Sigmoid colon (tissue), 7 donors: ENCODE results near the gene TPM4. TPM values are rescaled to one million over a fixed set of nuclear protein-coding genes. Genes with fewer than 3 reads are reported as not detected.

Experiments used
- DNase-seq: peaks from one replicate; pipeline ENCODE4 v3.0.0-alpha.2; 2019
- H3K27ac ChIP-seq, 4 donors: fragments of 200-600 bp; sonication (generic); one replicate each; pipeline ENCODE4 v1.5.1; 2016 to 2019; ENCODE audit warnings: mild to moderate bottlenecking in 1 of 4
- H3K27me3 ChIP-seq, 3 donors: fragments of 200-600 bp; sonication (generic); one replicate each; pipeline ENCODE4 v1.5.1; 2019; ENCODE audit warnings: mild to moderate bottlenecking in 1 of 3
- H3K36me3 ChIP-seq, 4 donors: fragments of 200-600 bp; sonication (generic); one replicate each; pipeline ENCODE4 v1.5.1; 2016 to 2019
- H3K4me1 ChIP-seq, 4 donors: fragments of 200-600 bp; sonication (generic); one replicate each; pipeline ENCODE4 v1.5.1; 2017 to 2019
- H3K4me3 ChIP-seq, 4 donors: fragments of 200-600 bp; sonication (generic); one replicate each; pipeline ENCODE4 v1.5.1; 2017 to 2019; ENCODE audit warnings: mild to moderate bottlenecking in 2 of 4, moderate library complexity in 1 of 4
- H3K9me3 ChIP-seq, 4 donors: fragments of 200-600 bp in 3 of 4; sonication (generic) in 3 of 4; one replicate each; pipeline versions ENCODE4 v1.5.1 to v1.6.1; 2013 to 2019
- CTCF ChIP-seq, 4 experiments: fragments of 450-650 bp in 3 of 4; fragments of 200-600 bp in 1 of 4; IDR thresholded peaks; one replicate each; pipeline ENCODE4 v1.5.1; 2016 to 2019; ENCODE audit warnings: antibody characterized with exemption in 4 of 4, mild to moderate bottlenecking in 3 of 4, moderate library complexity in 2 of 4
- EP300 ChIP-seq, 4 donors: sonication (generic); formaldehyde crosslinking; IDR thresholded peaks; one replicate each; pipeline ENCODE4 v1.6.1; 2017; ENCODE audit warnings: antibody characterized with exemption in 4 of 4
- POLR2A ChIP-seq, 2 donors: fragments of 450-650 bp; IDR thresholded peaks; one replicate each; pipeline ENCODE4 v1.6.1; 2016; ENCODE audit warnings: antibody characterized with exemption in 2 of 2, mild to moderate bottlenecking in 2 of 2, moderate library complexity in 2 of 2
- POLR2AphosphoS5 ChIP-seq, 4 donors: sonication (generic); formaldehyde crosslinking; IDR thresholded peaks; one replicate each; pipeline ENCODE4 v1.6.1; 2017; ENCODE audit warnings: antibody characterized with exemption in 4 of 4
- WGBS, 2 donors: extraction: QIAGEN DNeasy Blood & Tissue Kit; methylation state at CpG; one replicate each; pipeline ENCODE4 v1.1.7; 2013; 5-methylcytosine and 5-hydroxymethylcytosine counted together
- intact Hi-C: fragments of 100-400 bp; cut with DNase I; formaldehyde crosslinking; loops from one replicate; pipeline ENCODE4 v1.15.1; 2023
- polyA plus RNA-seq, 3 donors: library from polyadenylated mRNA; stranded (reverse); fragments of 200-250 nt; gene quantifications; one replicate each; pipeline ENCODE4 v1.2.3, GENCODE V29; 2013
- total RNA-seq, 4 donors: library from RNA; depleted of rRNA; stranded (reverse); fragments of >200 nt; gene quantifications; one replicate each; pipeline ENCODE4 v1.1.0, GENCODE V29; 2016
- donor health status: healthy with polysubstance abuse.
- donor health status: Bipolar disorder and iron deficiency.
- donor health status: healthy.

The TPM4 gene
- total and polyA plus RNA-seq, 7 donors, result 222 to 826 (median 374) TPM

- no peaks in the 10 kb centered on the region for H3K36me3 ChIP-seq
- DNase-seq, result peak; percentile 97
- no peaks in the 10 kb centered on the region for H3K9me3 ChIP-seq
- H3K4me3 ChIP-seq, result peak overlapping the region; percentile 72 to 89 (median 78)
- TF ChIP-seq POLR2AphosphoS5 (IDR thresholded peaks at IDR 0.05) (peak; percentile 97 to 99 (median 98)), CTCF (IDR thresholded peaks at IDR 0.05) (no peak), EP300 (IDR thresholded peaks at IDR 0.05) (peak in 2 of 4 donors; percentile 73 to 79), POLR2A (IDR thresholded peaks at IDR 0.05) (peak; percentile 97 to 99)
- 59 to 77% methylated on average over 40 of the region's 40 CpGs for WGBS, 2 donors
- intact Hi-C loops, result loop anchor here (1.0 to 2.0 kb wide), 3 partner anchors 27 to 43 kb away; partner anchors contain the start of gene RAB8A
- peak overlapping the region; percentile 97 to 100 (median 100) for H3K27ac ChIP-seq
- peaks cover 0 to 43% (median 35%) of the 10 kb centered on the region in 4 donors for H3K4me1 ChIP-seq
- no peaks in the 10 kb centered on the region for H3K27me3 ChIP-seq
These were observed 8.9 kb upstream of the TPM4 start for GRCh38 chr19:16067205-16067938.

- no peak for DNase-seq
- no peaks in the 10 kb centered on the region for H3K9me3 ChIP-seq
- peak overlapping the region; percentile 72 to 89 (median 78) for H3K4me3 ChIP-seq
- peak overlapping the region; percentile 97 to 100 (median 100) for H3K27ac ChIP-seq
- no peak for TF ChIP-seq CTCF (IDR thresholded peaks at IDR 0.05)
- TF ChIP-seq POLR2AphosphoS5 (IDR thresholded peaks at IDR 0.05), result peak in 2 of 4 donors; percentile 7 to 56
- no peak for TF ChIP-seq POLR2A (IDR thresholded peaks at IDR 0.05)
- no peak for TF ChIP-seq EP300 (IDR thresholded peaks at IDR 0.05)
- no peaks in the 10 kb centered on the region for H3K27me3 ChIP-seq
- peaks cover 0 to 57% (median 49%) of the 10 kb centered on the region in 4 donors for H3K4me1 ChIP-seq
- H3K36me3 ChIP-seq, result peaks cover 0 to 7% (median 2%) of the 10 kb centered on the region in 4 donors
- 83 to 88% methylated on average over 10 of the region's 10 CpGs for WGBS, 2 donors
- intact Hi-C loops, result no loop called here
These were observed 7.5 kb upstream of the TPM4 start for GRCh38 chr19:16068696-16069259.

- H3K9me3 ChIP-seq, result no peaks in the 10 kb centered on the region
- TF ChIP-seq POLR2A (IDR thresholded peaks at IDR 0.05) (no peak), POLR2AphosphoS5 (IDR thresholded peaks at IDR 0.05) (peak in 1 of 4 donors; percentile 43)
- H3K27me3 ChIP-seq, result no peaks in the 10 kb centered on the region
- peak; percentile 70 for DNase-seq
- intact Hi-C loops, result loop anchor here (10.0 kb wide), 1 partner anchor 945 kb away; a partner anchor contains a TSS
- H3K4me1 ChIP-seq, result peaks cover 0 to 63% (median 57%) of the 10 kb centered on the region in 4 donors
- 80 to 84% methylated on average over 10 of the region's 10 CpGs for WGBS, 2 donors
- peak overlapping the region; percentile 72 to 89 (median 78) for H3K4me3 ChIP-seq
- H3K36me3 ChIP-seq, result peaks cover 0 to 7% (median 2%) of the 10 kb centered on the region in 4 donors
- H3K27ac ChIP-seq, result peak overlapping the region; percentile 97 to 100 (median 100)
These were observed 6.4 kb upstream of the TPM4 start for GRCh38 chr19:16069813-16070365.

- DNase-seq, result peak; percentile 86
- TF ChIP-seq EP300 (IDR thresholded peaks at IDR 0.05), result no peak
- TF ChIP-seq POLR2A (IDR thresholded peaks at IDR 0.05), result peak in 1 of 2 donors; percentile 18
- no peak for TF ChIP-seq CTCF (IDR thresholded peaks at IDR 0.05)
- peak; percentile 12 to 74 (median 63) for TF ChIP-seq POLR2AphosphoS5 (IDR thresholded peaks at IDR 0.05)
- 9 to 26% methylated on average over 16 of the region's 16 CpGs for WGBS, 2 donors
- intact Hi-C loops, result loop anchor here (10.0 kb wide), 1 partner anchor 946 kb away; a partner anchor contains a TSS
- peak overlapping the region; percentile 97 to 100 (median 100) for H3K27ac ChIP-seq
- peak overlapping the region; percentile 72 to 89 (median 78) for H3K4me3 ChIP-seq
- peaks cover 0 to 7% (median 2%) of the 10 kb centered on the region in 4 donors for H3K36me3 ChIP-seq
- no peaks in the 10 kb centered on the region for H3K9me3 ChIP-seq
- no peaks in the 10 kb centered on the region for H3K27me3 ChIP-seq
- peaks cover 0 to 66% (median 63%) of the 10 kb centered on the region in 4 donors for H3K4me1 ChIP-seq
These were observed 5.8 kb upstream of the TPM4 start for GRCh38 chr19:16070366-16070990.
